HepG2 (cell line): ENCODE data around the gene SPIN1. TPM values are rescaled to one million over a fixed set of nuclear protein-coding genes. Genes with fewer than 3 reads are reported as not detected.

ENCODE experiments used
- ATAD3A ChIP-seq: sonication (generic); formaldehyde crosslinking; IDR thresholded peaks from 2 replicates; pipeline ENCODE4 v1.4.0; 2020; ENCODE audit warnings: missing genetic modification reagents
- DBP ChIP-seq: sonication (generic); formaldehyde crosslinking; IDR thresholded peaks from 2 replicates; pipeline ENCODE4 v1.4.0; 2020; ENCODE audit warnings: missing genetic modification reagents; ENCODE audit errors: not compliant biosample characterization
- JARID2 ChIP-seq: sonication (generic); formaldehyde crosslinking; IDR thresholded peaks from 2 replicates; pipeline ENCODE4 v1.8.1; 2023; ENCODE audit warnings: missing genetic modification reagents, inconsistent platforms; ENCODE audit not compliant: insufficient replicate concordance
- KAT2B ChIP-seq: fragments of 150-350 bp; IDR thresholded peaks from 2 replicates; pipeline ENCODE4 v1.6.1; 2014; ENCODE audit warnings: low read depth, low read length, borderline replicate concordance
- KDM6A ChIP-seq: IDR thresholded peaks from 2 replicates; pipeline ENCODE4 v1.6.1; 2016; ENCODE audit warnings: low read depth
- MIXL1 ChIP-seq: IDR thresholded peaks from 2 replicates; pipeline ENCODE4 v1.6.1; 2016
- PHB2 ChIP-seq: fragments of 450-650 bp; IDR thresholded peaks from 2 replicates; pipeline ENCODE4 v1.6.1; 2018; ENCODE audit not compliant: partially characterized antibody
- PLRG1 ChIP-seq: fragments of 450-650 bp; conservative IDR thresholded peaks from 2 replicates; pipeline ENCODE4 v1.6.1; 2016
- PRDM10 ChIP-seq: sonication (generic); formaldehyde crosslinking; IDR thresholded peaks from 2 replicates; pipeline ENCODE4 v1.4.0; 2020; ENCODE audit warnings: low read depth, missing genetic modification reagents
- PRPF4 ChIP-seq: fragments of 200-400 bp; formaldehyde crosslinking; IDR thresholded peaks from 2 replicates; pipeline ENCODE4 v1.6.1; 2016; ENCODE audit warnings: low read length, low read depth; ENCODE audit not compliant: poor library complexity, severe bottlenecking
- REXO4 ChIP-seq: sonication (generic); formaldehyde crosslinking; IDR thresholded peaks from 2 replicates; pipeline ENCODE4 v1.8.0; 2022; ENCODE audit warnings: missing genetic modification reagents, mild to moderate bottlenecking, borderline replicate concordance
- SP140L ChIP-seq: sonication (generic); formaldehyde crosslinking; IDR thresholded peaks from 2 replicates; pipeline ENCODE4 v1.4.0; 2020; ENCODE audit warnings: missing genetic modification reagents, borderline replicate concordance
- SRSF9 ChIP-seq: fragments of 200-400 bp; formaldehyde crosslinking; IDR thresholded peaks from 2 replicates; pipeline ENCODE4 v1.6.1; 2018; ENCODE audit warnings: borderline replicate concordance, mild to moderate bottlenecking, low read depth, low read length; ENCODE audit not compliant: insufficient read depth, poor library complexity, severe bottlenecking
- STAT6 ChIP-seq: sonication (generic); formaldehyde crosslinking; IDR thresholded peaks from 2 replicates; pipeline ENCODE4 v1.4.0; 2020; ENCODE audit warnings: missing genetic modification reagents, mild to moderate bottlenecking, borderline replicate concordance
- TGIF2 ChIP-seq: IDR thresholded peaks from 2 replicates; pipeline ENCODE4 v1.6.1; 2016; ENCODE audit warnings: control low read depth, missing compliant biosample characterization
- THAP11 ChIP-seq: IDR thresholded peaks from 2 replicates; pipeline ENCODE4 v1.6.1; 2016; ENCODE audit warnings: missing biosample characterization, missing genetic modification reagents
- TSC22D2 ChIP-seq: sonication (generic); formaldehyde crosslinking; IDR thresholded peaks from 2 replicates; pipeline ENCODE4 v1.5.1; 2020; ENCODE audit warnings: missing genetic modification reagents, mild to moderate bottlenecking, borderline replicate concordance
- ZNF136 ChIP-seq: sonication (generic); formaldehyde crosslinking; IDR thresholded peaks from 2 replicates; pipeline ENCODE4 v1.8.1; 2022; ENCODE audit warnings: low read depth, mild to moderate bottlenecking, moderate library complexity, missing genetic modification reagents
- ZNF263 ChIP-seq: sonication (generic); formaldehyde crosslinking; IDR thresholded peaks from 2 replicates; pipeline ENCODE4 v1.4.0; 2020; ENCODE audit warnings: missing genetic modification reagents
- ZNF274 ChIP-seq: sonication (generic); formaldehyde crosslinking; IDR thresholded peaks from 2 replicates; pipeline ENCODE4 v1.5.1; 2020; ENCODE audit warnings: mild to moderate bottlenecking, missing genetic modification reagents
- ZNF335 ChIP-seq: sonication (generic); formaldehyde crosslinking; IDR thresholded peaks from 2 replicates; pipeline ENCODE4 v1.4.0; 2020; ENCODE audit warnings: missing genetic modification reagents
- ZNF484 ChIP-seq: sonication (generic); formaldehyde crosslinking; IDR thresholded peaks from 2 replicates; pipeline ENCODE4 v1.5.1; 2020; ENCODE audit warnings: mild to moderate bottlenecking, low read depth, missing genetic modification reagents, borderline replicate concordance
- ZNF547 ChIP-seq: sonication (generic); formaldehyde crosslinking; IDR thresholded peaks from 2 replicates; pipeline ENCODE4 v1.5.1; 2020; ENCODE audit warnings: mild to moderate bottlenecking, missing genetic modification reagents
- ZNF570 ChIP-seq: sonication (generic); formaldehyde crosslinking; IDR thresholded peaks from 2 replicates; pipeline ENCODE4 v1.4.0; 2020; ENCODE audit warnings: mild to moderate bottlenecking, missing genetic modification reagents, borderline replicate concordance
- ZNF572 ChIP-seq: sonication (generic); formaldehyde crosslinking; IDR thresholded peaks from 2 replicates; pipeline ENCODE4 v1.5.1; 2020; ENCODE audit warnings: mild to moderate bottlenecking, missing genetic modification reagents
- ZNF792 ChIP-seq: IDR thresholded peaks from 2 replicates; pipeline ENCODE4 v1.6.1; 2016
- polyA plus RNA-seq, 8 experiments: library from polyadenylated mRNA; depleted of rRNA in 3 of 8; stranded (reverse) in 7 of 8; unstranded in 1 of 8; fragments of >200 nt; fragmentation: Illumina TruSeq in 4 of 8; extraction: Trizol in 4 of 8; gene quantifications; 2 replicates each; pipeline versions ENCODE4 v1.2.1 to v1.2.3, GENCODE V29; 2011 to 2016; ENCODE audit warnings: low read depth in 4 of 8, missing spikeins in 1 of 8, mixed read lengths in 1 of 8; ENCODE audit not compliant: insufficient read depth in 1 of 8
- total RNA-seq, 5 experiments: library from RNA; depleted of rRNA; stranded (reverse); fragments of >200 nt; fragmentation: Illumina TruSeq; extraction: Trizol; gene quantifications; 2 replicates each; pipeline ENCODE4 v1.2.3, GENCODE V29; 2016; ENCODE audit warnings: low read depth in 1 of 5

SPIN1 gene
- total and polyA plus RNA-seq, 2 of the 13 experiments (the other 11 are each of a cell fraction or from before 2014, with no cell fraction given) = 20.0 to 24.3 TPM

GRCh38 chr9:88387552-88388202 lies 567 bp upstream of the SPIN1 start (continued):
- TF ChIP-seq PRDM10 (CRISPR knock-in tag) (no peak), ZNF570 (CRISPR knock-in tag) (no peak), KAT2B (no peak), STAT6 (no peak), ZNF136 (CRISPR knock-in tag) (no peak), ZNF274 (CRISPR knock-in tag) (0 out of 2 replicates have a peak, but pooled peaks have one; percentile 44), SRSF9 (no peak), SP140L (CRISPR knock-in tag) (no peak), ATAD3A (no peak), PHB2 (no peak), KDM6A (CRISPR knock-in tag) (no peak), ZNF263 (CRISPR knock-in tag) (no peak), THAP11 (CRISPR knock-in tag) (no peak), MIXL1 (CRISPR knock-in tag) (no peak), ZNF547 (no peak), ZNF572 (CRISPR knock-in tag) (no peak), ZNF335 (CRISPR knock-in tag) (no peak), JARID2 (CRISPR knock-in tag) (no peak), DBP (no peak), TGIF2 (no peak), ZNF792 (no peak), ZNF484 (CRISPR knock-in tag) (no peak), TSC22D2 (CRISPR knock-in tag) (no peak), REXO4 (CRISPR knock-in tag) (no peak), PRPF4 (no peak), PLRG1 (no peak)
